NT2/D1 (cell line): ENCODE data around the gene APAF1.

Source experiments
- DNase-seq: peaks from one replicate; pipeline ENCODE4 v3.0.0-alpha.2; 2011; ENCODE audit warnings: low read depth, low spot score
- H3K27me3 ChIP-seq: 2 replicates; pipeline ENCODE4 v1.6.0; 2011; ENCODE audit warnings: mild to moderate bottlenecking; ENCODE audit not compliant: insufficient read length, insufficient read depth
- H3K36me3 ChIP-seq: 2 replicates; pipeline ENCODE4 v1.6.1; 2011; ENCODE audit warnings: mild to moderate bottlenecking, low read length, mixed read lengths; ENCODE audit not compliant: insufficient read depth, insufficient read length
- H3K4me1 ChIP-seq: 2 replicates; pipeline ENCODE4 v1.5.1; 2011; ENCODE audit not compliant: insufficient read depth, insufficient read length
- H3K4me3 ChIP-seq: 2 replicates; pipeline ENCODE4 v1.5.1; 2011; ENCODE audit warnings: low read depth; ENCODE audit not compliant: insufficient read length
- H3K9ac ChIP-seq: 2 replicates; pipeline ENCODE4 v1.6.0; 2011; ENCODE audit warnings: low read depth; ENCODE audit not compliant: insufficient read length
- H3K9me3 ChIP-seq: 2 replicates; pipeline ENCODE4 v1.5.1; 2011; ENCODE audit warnings: mild to moderate bottlenecking, low read length; ENCODE audit not compliant: insufficient read depth
- SUZ12 ChIP-seq: IDR thresholded peaks from 2 replicates; pipeline ENCODE4 v1.6.1; 2011; ENCODE audit not compliant: insufficient read length, insufficient read depth; ENCODE audit errors: extremely low read depth
- YY1 ChIP-seq: IDR thresholded peaks from 2 replicates; pipeline ENCODE4 v1.6.1; 2011; ENCODE audit not compliant: insufficient read length, insufficient read depth
- ZNF274 ChIP-seq: IDR thresholded peaks from 2 replicates; pipeline ENCODE4 v1.6.1; 2011; ENCODE audit warnings: mild to moderate bottlenecking, low read depth, low read length

The APAF1 gene

DNA sequence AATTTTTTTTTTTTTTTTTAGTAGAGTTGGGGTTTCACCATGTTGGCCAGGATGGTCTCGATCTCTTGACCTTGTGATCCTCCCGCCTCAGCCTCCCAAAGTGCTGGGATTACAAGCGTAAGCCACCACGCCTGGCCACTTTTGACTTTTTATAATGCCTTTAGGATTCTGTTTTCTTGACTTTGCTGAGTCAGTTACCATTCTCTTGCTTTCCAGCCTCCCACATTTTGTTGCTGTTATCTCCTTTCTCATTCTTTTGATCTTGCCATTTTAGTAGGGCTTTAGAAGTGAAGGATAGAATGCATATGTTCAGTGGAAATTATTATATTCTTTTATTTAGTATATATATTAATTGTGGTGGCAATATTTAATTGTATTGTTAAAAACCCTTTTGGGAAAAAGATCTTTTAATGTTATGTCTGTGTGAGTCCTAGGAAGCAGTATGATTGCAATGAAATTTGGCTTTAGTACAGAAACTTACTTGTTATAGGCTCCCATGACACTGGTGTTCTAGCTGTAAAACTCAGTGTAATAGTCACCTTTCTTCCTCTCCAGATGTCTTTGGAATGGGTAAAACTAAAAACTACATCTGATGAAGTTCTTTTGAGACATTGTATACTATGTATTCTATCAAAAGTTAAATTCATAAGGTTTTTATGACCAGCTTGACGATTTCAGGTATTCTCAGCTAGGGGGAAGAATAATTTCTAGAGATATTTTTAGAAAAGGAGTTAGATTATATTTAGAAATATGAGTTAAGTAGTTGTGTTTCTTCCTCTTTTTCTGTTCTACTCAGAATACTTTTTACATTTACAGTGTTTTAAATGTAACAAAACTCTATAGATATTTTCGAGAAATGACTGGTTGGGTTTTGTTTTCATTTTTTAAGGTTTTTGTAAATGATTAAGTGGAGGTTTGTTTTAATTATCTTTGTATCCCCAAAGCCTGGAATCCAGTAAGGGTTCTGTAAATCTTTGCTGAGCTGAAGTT lies 74.7 kb downstream of the APAF1 start:
- no peak for DNase-seq
- Histone ChIP-seq H3K36me3 (peaks cover 32% of the 10 kb centered on the region), H3K4me1 (no peaks in the 10 kb centered on the region), H3K9me3 (no peaks in the 10 kb centered on the region), H3K27me3 (no peaks in the 10 kb centered on the region), H3K9ac (no peak overlapping the region), H3K4me3 (no peak overlapping the region)
- TF ChIP-seq ZNF274: no peak
- no peak for TF ChIP-seq SUZ12
- no peak for TF ChIP-seq YY1

GRCh38 chr12:98721204-98721702 lies 76.2 kb downstream of the APAF1 start:
- Histone ChIP-seq H3K9ac (no peak overlapping the region), H3K4me1 (no peaks in the 10 kb centered on the region), H3K4me3 (no peak overlapping the region), H3K27me3 (no peaks in the 10 kb centered on the region), H3K36me3 (peaks cover 36% of the 10 kb centered on the region), H3K9me3 (no peaks in the 10 kb centered on the region)
- TF ChIP-seq ZNF274 (no peak), SUZ12 (no peak), YY1 (no peak)
- DNase-seq: no peak

DNA sequence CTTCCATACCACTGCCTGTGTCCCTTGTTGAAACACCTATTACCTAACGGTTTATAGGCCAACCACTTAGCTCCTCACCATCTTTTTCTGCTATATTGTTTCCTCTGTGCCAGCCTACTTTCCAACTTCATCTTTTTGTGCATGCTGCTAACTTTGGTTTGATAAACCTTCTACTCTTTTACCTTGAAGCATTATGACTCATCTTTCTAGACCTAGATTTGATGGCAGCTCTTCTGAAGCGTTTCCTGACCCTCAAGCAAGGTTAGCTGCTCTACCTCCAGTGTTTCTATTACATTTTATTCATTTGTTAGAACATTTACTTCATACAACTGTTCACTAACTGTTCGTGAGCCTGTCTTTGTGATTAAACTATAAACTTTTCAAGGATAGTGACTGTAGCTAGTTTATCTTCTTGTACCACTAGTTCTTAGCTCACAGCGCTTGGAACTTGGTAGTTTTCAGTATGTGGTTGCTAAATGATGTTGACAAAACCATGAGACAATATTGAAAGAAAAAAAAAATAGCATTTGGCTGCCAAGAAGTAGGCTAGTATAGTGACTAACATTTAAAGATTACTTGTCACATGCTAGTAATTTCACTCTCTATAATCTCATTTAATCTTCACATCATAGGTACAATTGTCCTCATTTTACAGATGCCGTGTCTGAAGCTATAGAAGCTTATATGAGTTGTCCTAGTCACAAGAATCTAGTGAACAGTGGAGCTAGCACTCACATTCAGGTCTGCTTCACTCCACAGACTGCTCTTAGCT lies 79.5 kb downstream of the APAF1 start:
- H3K36me3 ChIP-seq: peaks cover 58% of the 10 kb centered on the region
- TF ChIP-seq ZNF274: no peak
- no peak for TF ChIP-seq SUZ12
- TF ChIP-seq YY1: no peak
- DNase-seq: no peak
- H3K9ac ChIP-seq: no peak overlapping the region
- H3K4me3 ChIP-seq: no peak overlapping the region
- H3K27me3 ChIP-seq: no peaks in the 10 kb centered on the region
- no peaks in the 10 kb centered on the region for H3K9me3 ChIP-seq
- H3K4me1 ChIP-seq: no peaks in the 10 kb centered on the region

DNA sequence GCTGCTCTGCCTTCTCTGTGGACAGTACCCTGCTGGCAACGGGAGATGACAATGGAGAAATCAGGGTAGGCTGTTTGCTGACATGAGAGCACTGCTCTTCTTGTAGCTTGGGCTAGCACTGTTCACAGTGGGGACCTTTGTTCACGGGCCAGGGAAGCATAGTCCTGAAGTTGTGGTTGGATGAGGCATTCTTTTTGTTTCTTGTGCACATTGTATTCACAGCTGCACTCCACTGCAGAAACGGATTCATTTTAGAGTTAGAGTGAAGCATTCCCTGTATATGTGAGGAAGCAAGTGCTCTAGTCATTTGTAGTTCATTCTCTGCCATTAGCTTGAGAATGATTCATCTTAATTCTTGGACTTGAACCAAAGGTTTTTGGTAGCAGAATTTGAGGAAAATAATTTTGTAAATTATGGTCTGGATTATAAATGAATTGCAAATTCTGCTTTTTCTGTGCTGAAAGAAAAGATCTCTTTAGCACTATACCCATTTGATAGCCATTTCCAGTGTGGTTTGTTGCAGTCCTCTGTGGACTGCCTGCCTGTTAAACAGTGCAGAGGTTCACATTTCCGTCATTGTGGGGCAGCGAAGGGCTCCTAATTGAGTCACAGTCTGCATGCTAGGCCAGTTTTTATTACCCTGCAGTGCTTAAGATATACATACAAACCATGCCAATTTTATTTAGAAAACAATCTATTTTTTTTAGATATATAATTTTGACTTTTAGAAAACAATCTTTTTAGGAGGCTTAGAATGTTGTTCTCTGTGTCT lies 80.6 kb downstream of the APAF1 start:
- TF ChIP-seq SUZ12: no peak
- no peak for TF ChIP-seq YY1
- no peak for TF ChIP-seq ZNF274
- DNase-seq: peak; percentile 39
- Histone ChIP-seq H3K4me1 (no peaks in the 10 kb centered on the region), H3K9ac (no peak overlapping the region), H3K36me3 (peaks cover 63% of the 10 kb centered on the region), H3K9me3 (no peaks in the 10 kb centered on the region), H3K27me3 (no peaks in the 10 kb centered on the region), H3K4me3 (no peak overlapping the region)

GRCh38 chr12:98727196-98727595 lies 82.1 kb downstream of the APAF1 start:
- H3K9ac ChIP-seq: no peak overlapping the region
- peaks cover 74% of the 10 kb centered on the region for H3K36me3 ChIP-seq
- no peaks in the 10 kb centered on the region for H3K4me1 ChIP-seq
- no peak for TF ChIP-seq YY1
- TF ChIP-seq ZNF274: no peak
- TF ChIP-seq SUZ12: no peak
- H3K27me3 ChIP-seq: no peaks in the 10 kb centered on the region
- no peak for DNase-seq
- no peaks in the 10 kb centered on the region for H3K9me3 ChIP-seq
- no peak overlapping the region for H3K4me3 ChIP-seq

- H3K36me3 ChIP-seq: peaks cover 60% of the 10 kb centered on the region
- H3K4me3 ChIP-seq: no peak overlapping the region
- no peaks in the 10 kb centered on the region for H3K9me3 ChIP-seq
- H3K4me1 ChIP-seq: no peaks in the 10 kb centered on the region
- no peak for DNase-seq
- TF ChIP-seq YY1: no peak
- TF ChIP-seq SUZ12: no peak
- TF ChIP-seq ZNF274: no peak
- no peak overlapping the region for H3K9ac ChIP-seq
- no peaks in the 10 kb centered on the region for H3K27me3 ChIP-seq
These were observed 85.3 kb downstream of the APAF1 start for GRCh38 chr12:98730412-98730811.
